Loucy (cell line): ENCODE results near the gene KLHL2.

ENCODE experiments used
- EZH2phosphoT487 ChIP-seq: fragments of 200-600 bp; IDR thresholded peaks from 2 replicates; pipeline ENCODE4 v1.6.1; 2018; ENCODE audit warnings: antibody characterized with exemption, mild to moderate bottlenecking, moderate library complexity, borderline replicate concordance
- TF ChIP-seq, protein P1 (sequence below): fragments of 200-600 bp; sonication (generic); conservative IDR thresholded peaks from 2 replicates; pipeline ENCODE4 v1.5.1; 2014; ENCODE audit warnings: mild to moderate bottlenecking, antibody characterized with exemption, low read length

DNA sequence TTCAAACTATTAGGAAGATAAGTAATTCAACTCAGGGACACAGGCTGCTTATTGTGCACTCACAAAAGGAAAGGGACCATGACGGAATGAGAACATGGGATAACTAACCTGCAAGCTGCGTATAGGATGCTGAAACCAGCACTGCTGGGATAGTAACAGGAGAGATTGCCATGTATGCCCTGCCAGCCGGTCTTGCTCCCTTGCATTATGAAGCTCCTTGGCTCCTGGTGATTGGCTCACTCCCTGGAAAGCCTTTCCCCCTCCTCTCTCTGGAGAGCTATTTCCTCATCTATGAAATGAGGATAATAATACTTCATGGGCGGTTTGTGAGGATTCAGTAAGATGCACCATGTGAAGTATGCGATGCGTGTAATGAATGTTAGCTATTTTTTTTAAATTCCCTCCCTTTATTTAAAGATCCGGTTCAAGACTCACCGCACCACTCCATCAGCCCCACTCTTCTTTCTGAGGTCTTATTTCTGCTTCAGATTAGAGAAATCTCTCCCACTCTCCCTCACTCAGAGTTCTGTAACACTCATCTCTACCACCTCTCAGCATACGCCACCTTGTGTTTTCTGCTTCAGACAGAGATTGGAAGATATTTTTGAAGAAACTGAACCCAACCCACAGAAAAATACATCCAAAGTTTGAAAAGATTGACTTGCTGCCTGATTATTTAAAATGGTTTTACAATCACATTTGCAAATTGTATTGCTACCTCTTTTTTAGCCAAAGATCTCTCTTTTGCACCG is 138.5 kb downstream of the KLHL2 start:
- TF ChIP-seq, protein P1, sequence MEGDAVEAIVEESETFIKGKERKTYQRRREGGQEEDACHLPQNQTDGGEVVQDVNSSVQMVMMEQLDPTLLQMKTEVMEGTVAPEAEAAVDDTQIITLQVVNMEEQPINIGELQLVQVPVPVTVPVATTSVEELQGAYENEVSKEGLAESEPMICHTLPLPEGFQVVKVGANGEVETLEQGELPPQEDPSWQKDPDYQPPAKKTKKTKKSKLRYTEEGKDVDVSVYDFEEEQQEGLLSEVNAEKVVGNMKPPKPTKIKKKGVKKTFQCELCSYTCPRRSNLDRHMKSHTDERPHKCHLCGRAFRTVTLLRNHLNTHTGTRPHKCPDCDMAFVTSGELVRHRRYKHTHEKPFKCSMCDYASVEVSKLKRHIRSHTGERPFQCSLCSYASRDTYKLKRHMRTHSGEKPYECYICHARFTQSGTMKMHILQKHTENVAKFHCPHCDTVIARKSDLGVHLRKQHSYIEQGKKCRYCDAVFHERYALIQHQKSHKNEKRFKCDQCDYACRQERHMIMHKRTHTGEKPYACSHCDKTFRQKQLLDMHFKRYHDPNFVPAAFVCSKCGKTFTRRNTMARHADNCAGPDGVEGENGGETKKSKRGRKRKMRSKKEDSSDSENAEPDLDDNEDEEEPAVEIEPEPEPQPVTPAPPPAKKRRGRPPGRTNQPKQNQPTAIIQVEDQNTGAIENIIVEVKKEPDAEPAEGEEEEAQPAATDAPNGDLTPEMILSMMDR: peak; percentile 31
- no peak for TF ChIP-seq EZH2phosphoT487
